ENCODE measurements around the gene BPIFB1.

BPIFB1 gene

GRCh38 chr20:33273117-33273851 is 9.7 kb upstream of the BPIFB1 start:
- no peak for DNase-seq

DNA sequence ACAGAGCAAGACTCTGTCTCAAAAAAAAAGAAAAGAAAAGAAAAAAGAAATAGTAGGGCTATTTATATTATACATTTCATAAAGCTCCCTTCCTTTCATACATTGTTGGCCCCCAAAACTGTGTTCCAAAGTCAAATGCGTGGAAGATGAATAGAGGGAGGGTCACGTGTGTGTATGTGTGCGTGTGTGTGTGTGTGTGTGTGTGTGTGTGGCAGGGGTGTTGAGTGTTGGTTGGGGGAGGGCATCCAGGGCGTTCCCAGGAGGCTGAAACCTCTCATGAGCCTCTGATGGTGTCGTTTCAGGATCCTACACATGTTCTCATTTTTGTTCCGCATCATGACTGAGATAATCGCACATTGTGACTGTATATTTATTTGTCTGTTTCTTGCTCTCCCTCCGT is 7.8 kb upstream of the BPIFB1 start:
- DNase-seq, result no peak

DNA sequence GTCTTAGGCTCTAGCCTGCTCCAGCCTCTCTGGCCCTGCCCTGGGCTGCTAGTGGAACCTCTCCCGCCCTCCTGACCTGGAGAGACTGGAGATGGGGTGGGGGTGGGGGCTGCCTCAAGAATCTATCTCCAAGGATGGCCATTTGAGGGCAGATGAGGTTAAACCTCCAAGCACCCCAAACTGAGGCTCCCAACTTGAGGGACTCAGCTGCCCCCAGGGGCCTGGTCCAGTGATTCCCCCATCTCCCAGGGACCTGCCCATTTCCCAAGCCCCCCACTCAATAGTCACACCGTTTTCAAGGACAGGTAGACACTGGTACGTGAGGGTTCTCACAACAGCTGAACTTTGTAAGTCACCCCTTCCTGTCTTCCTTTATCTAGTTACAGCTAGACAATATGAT is 7.1 kb upstream of the BPIFB1 start:
- no peak for DNase-seq

DNA sequence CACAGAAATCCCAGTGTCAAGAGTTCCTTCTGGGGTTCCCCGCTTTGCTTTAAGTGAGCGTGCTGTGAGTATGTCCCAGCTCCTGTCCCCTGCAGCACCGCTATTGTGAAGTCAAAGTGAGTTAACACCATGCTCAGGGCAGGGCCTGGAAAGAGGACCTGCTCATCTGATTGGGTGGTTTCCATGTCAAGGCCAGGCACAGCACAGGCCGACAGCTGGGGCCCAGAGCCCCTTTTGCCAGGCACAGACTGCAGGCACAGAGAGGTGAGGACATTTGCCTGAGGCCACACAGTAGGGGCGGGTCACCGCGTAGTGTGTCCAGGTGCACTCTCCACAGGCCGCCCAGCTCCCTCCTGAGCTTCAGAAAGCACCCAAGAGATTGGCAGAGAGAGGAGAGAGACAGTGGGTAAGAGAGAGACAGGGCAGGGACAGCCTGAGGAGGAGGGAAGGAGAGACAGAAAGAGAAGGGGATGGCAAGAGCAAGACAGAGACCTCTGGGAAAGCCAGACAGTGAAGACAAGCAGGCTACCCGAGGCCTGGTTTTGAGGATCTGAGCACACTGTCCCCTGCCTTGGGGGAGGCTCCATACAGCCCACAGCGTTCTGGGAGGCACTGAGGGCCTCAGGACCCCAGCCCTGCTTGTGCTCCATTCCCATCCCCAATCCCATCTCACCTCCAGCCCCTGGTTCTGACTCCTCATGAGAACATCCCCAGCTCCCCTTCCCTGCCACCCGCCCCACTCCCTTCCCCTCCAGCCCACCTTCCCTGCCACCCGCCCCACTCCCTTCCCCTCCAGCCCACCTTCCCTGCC is 6.5 kb upstream of the BPIFB1 start:
- DNase-seq, result no peak

- no peak for DNase-seq
These were observed 5.3 kb upstream of the BPIFB1 start for GRCh38 chr20:33277471-33278441.

DNA sequence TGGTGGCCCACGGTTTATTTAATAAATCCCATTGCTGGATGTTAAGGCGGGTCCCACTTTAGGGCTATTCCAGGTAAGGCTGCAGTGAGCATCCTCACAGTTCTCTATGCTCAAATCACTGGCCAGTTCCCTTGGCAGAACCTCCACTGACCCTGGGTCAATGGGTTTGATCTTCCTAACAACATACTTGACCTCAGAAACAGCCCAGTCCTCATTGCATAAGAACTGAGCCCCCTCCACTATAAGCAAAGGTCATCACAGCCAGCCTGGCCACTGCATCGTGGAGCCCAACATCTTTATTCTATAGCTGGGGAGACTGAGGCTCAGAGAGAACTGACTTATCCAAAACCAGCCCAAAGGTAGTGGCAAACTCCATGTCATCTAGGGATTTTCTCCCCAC is 4.3 kb upstream of the BPIFB1 start:
- DNase-seq, result no peak

DNA sequence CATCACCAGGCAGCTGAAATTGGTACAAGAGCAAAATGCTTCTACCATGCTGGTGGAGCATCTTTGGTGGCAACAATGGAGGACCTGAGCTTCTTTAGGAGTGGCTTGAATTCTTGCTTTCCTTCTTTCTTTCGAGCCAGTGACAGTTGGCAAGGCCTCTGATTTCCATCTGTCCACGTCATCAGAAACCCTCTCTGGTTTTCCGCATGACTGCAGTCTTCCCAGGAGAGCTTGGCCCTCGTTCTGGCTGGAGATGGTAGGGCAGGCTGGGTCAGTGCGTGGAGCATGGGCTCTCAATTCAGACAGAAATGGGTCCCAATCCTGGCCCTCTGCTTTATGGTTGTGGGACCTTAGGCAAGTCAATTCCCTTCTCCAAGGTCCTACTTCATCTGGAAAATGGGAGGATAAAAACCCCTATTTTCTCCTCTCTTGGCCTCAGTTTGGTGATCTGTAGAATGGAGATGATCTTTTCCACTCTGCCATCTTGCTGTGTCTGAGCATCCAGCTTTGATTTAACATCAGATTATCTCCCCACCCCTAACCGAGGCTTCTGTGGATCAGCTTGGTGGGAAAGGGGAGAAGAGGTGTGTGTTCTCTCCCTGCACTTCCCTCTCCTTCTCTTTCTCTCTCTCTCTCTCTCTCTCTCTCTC is 3.6 kb upstream of the BPIFB1 start:
- peak; percentile 18 for DNase-seq

DNA sequence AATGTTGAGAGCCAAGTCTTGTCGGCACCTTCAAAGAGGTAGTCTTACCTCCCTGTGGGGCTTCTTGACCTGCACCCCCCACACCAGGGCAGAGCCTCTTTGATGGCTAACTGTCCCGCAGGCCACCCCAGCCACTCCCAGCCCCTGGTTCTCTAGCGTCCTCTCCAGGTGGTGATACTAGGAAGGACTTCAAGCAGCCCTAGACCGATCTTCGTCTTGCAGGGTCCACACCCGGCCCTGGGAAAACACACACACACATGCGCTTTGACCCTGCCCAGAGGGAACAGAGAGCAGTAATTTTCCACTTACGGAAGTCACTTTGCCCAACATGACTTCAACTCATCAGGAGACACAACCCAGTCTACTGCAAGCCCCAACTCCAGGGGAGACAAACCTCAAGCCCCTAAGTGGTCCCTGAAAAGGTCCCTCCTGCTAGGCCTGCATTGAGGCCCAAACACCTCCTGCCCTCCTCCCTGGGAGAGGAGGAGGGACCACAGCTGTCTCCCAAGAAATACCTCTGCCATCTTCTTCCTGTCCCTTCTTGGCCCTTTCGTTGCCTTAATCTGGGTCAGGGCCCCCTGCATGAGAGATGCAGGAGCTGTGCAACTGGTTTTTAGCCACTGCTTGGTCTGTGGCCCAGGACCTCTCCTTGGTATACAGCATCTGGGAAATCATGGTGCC is 2.9 kb upstream of the BPIFB1 start:
- DNase-seq, result no peak

GRCh38 chr20:33280775-33281174 is 2.2 kb upstream of the BPIFB1 start:
- DNase-seq, result no peak

- no peak for DNase-seq
These were observed 1.4 kb upstream of the BPIFB1 start for GRCh38 chr20:33281550-33282146.

GRCh38 chr20:33282196-33282934 is 649 bp upstream of the BPIFB1 start:
- DNase-seq, result no peak

- DNase-seq, result no peak
These were observed 1.3 kb downstream of the BPIFB1 start for GRCh38 chr20:33284284-33284683.

DNA sequence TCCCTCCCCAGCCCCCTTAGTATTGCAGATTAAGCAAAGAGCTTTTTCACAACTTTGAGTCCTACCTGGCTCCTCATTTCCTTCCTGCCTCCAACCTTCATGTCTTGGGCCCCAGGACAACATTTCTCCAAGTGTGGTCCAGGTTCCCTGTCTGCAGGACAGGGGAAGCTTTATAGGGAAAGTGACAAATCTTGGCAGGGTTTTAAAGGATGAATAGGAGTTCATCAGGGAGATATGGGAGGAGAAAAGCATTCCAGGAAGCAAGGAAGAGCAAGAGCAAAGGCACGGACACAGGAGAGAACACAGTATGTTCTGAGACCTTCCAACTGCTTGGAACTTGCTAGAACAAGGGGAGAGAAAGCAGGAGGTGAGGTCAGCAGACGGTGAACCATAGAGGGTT is 1.9 kb downstream of the BPIFB1 start:
- DNase-seq, result no peak

- DNase-seq, result no peak
These were observed 3.0 kb downstream of the BPIFB1 start for GRCh38 chr20:33285861-33286495.

GRCh38 chr20:33287884-33288283 is 4.9 kb downstream of the BPIFB1 start:
- DNase-seq, result no peak

GRCh38 chr20:33290852-33291251 is 7.8 kb downstream of the BPIFB1 start:
- no peak for DNase-seq

DNA sequence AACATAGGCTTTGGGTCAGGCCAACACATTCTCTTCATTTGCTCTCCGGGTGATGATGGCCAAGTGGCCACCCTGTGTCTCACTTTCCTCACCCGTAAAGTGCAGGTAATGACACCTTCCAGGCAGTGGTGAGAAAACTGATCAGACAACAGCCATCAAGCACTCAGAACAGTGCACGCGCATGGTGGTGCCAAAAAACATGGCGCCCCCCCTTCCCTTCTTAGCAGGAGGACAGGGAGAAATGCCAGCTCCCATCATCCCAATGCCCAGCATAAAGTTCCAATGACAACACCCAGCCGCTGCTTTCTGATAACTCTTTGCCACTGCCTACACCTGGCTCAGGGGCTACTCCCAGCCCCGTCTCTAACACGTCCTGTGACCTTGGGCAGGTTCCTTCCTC is 8.4 kb downstream of the BPIFB1 start:
- no peak for DNase-seq

- DNase-seq, result peak; percentile 66
These were observed 8.9 kb downstream of the BPIFB1 start for GRCh38 chr20:33291830-33292355.

DNA sequence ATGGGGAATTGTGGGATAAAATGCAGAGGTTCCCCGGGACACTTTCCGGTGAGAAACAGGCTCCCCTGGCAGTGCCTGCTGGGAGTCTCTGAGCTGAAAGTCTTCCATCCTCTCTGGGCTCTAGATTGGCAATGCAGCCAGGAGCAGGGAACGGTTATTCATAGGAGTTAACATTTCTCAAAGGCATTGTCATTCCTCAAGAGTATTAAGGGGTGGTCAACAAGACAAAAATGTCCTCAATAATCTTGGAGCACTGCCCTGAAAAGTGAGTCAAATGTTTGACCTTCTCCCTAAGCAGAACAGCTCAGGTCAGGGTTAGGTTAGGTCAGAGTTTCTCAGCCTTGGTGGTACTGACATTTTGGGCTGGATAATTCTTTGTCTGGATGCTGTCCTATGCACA is 13.2 kb downstream of the BPIFB1 start:
- no peak for DNase-seq

- no peak for DNase-seq
These were observed 15.4 kb downstream of the BPIFB1 start for GRCh38 chr20:33298391-33298790.
